GM19240 (cell line): Measurements from ENCODE around the gene BBS1.
"Not testable (repeated sequence)": the region's sequence is repeated elsewhere in the genome, so short reads cannot be mapped to it uniquely, and the experiment has no call there.

Source experiments
- DNase-seq: peaks from one replicate; pipeline ENCODE4 v3.0.0; 2011; ENCODE audit warnings: low spot score; ENCODE audit not compliant: insufficient read length

The BBS1 gene

GRCh38 chr11:66570850-66571180 is 60.4 kb downstream of the BBS1 start:
- no peak for DNase-seq

DNA sequence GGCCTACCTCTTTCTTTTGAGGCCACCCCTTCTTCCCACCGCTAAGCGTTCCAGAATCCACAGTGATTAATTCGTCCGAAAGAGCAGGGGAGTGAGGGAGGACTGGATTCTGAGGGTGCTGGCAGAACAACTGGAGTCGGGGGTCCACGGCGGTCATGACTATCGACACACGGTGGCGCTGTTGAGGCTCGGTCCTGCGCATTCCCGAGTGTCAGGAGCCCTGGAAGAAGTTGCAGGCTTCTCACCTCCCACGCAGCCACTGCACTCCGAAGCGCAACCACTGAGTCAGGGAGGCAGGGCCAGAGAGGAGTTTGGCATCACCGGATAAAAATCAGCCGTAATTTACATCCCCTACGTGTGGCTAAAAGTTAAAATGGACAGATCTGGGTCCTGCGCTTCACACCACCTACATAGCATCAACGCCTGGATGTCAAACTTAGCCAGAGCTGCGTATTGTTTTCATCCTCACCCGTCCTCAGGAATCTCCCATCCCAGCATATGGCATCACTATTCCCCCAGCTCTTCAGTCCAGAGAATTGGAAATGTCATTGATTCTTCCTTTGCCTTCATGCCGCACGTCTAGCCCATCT is 68.7 kb downstream of the BBS1 start:
- DNase-seq, result peak; percentile 83

DNA sequence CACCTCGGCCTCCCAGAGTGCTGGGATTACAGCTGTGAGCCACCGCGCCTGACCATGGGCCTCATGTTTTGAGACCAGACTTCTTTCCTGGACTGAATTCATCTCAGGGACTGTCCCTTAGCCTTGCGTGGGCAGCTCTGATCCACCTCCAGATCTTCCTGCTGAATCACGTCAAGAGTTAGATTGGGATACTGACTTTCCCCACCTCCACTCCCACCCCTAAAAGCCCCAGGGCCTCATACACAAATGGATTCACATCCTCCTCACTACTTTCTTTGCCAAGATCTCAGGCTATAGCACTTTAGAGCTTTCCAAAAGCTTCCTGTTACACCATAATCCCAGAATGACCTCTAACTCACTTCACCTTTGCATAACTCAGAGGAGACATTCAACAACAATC is 70.4 kb downstream of the BBS1 start:
- no peak for DNase-seq

DNA sequence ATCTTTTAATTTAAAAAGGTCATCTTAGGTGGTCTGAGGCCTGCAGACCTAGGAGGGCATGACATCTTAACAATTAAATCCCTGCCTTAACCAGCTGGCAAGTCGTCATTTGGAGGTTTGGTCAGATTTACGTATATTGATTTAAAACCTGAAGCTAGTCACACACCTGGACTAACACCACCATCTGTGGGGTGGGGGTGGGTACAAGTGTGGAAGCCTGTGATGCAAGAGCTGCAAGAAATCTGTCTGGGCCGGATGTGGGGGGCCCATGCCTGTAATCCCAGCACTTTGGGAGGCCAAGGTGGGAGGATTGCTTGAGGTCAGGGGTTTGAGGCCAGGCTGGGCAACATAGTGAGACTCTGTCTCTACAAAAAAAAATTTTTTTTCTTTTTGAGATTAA is 70.8 kb downstream of the BBS1 start:
- no peak for DNase-seq

DNA sequence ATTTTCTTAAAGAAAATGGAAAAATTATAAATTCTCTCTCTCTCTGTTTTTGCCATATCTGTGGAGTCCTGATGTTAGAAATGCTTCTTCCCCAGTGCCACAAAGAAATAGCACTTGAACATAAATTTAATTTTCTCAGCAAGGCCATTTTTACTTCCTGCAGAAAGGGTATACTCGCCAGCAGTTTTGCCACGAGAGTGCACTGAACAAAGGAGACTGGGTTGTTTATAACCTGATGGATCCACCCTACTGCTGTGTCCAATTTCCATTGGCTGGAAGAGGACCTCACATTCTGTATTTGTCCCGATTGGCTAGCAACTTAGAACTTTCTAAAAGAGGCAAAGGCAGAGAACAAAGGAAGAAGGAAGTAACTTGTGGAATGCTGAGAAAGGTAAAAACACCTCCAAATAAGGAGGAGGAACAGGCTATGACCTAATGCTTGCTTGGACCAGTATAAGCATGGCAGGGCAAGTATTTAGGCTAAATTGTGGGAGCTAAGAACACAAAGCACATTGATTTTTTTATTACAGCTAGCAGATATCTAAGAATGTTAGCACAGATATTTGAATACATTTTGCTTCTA is 72.2 kb downstream of the BBS1 start:
- not testable (repeated sequence) for DNase-seq
